H1 (cell line): ENCODE data around the gene RNF130. TPM values are rescaled to one million over a fixed set of nuclear protein-coding genes. Genes with fewer than 3 reads are reported as not detected.

Experiments used
- BCL11A ChIP-seq, 2 experiments: IDR thresholded peaks; one replicate each; pipeline ENCODE4 v1.6.1; 2011; ENCODE audit warnings: low read depth in 2 of 2, low read length in 2 of 2, mild to moderate bottlenecking in 2 of 2
- BRCA1 ChIP-seq: IDR thresholded peaks from 2 replicates; pipeline ENCODE4 v1.6.1; 2012; ENCODE audit warnings: low read depth, low read length, improper control_type of control experiment
- CHD1 ChIP-seq: IDR thresholded peaks from 2 replicates; pipeline ENCODE4 v1.6.1; 2012; ENCODE audit warnings: low read depth, low read length, improper control_type of control experiment
- KDM4A ChIP-seq: IDR thresholded peaks from one replicate; pipeline ENCODE4 v1.7.1; 2012; ENCODE audit warnings: low read depth, mild to moderate bottlenecking, moderate library complexity, low read length, inconsistent platforms; ENCODE audit not compliant: severe bottlenecking
- TAF1 ChIP-seq: IDR thresholded peaks from 2 replicates; pipeline ENCODE4 v1.6.1; 2011; ENCODE audit warnings: mild to moderate bottlenecking, low read depth, low read length
- TCF12 ChIP-seq: IDR thresholded peaks from 2 replicates; pipeline ENCODE4 v1.6.1; 2011; ENCODE audit warnings: low read depth, mild to moderate bottlenecking, low read length
- polyA plus RNA-seq, 7 experiments: library from polyadenylated mRNA; depleted of rRNA in 3 of 7; stranded (reverse) in 5 of 7; unstranded in 2 of 7; fragments of >200 nt in 5 of 7; fragments of 200-250 nt in 2 of 7; gene quantifications; 1 replicate in 5 of 7; 2 replicates in 1 of 7; 4 replicates in 1 of 7; pipeline versions ENCODE4 v1.2.1 to v1.2.3, GENCODE V29; 2011 to 2013; ENCODE audit warnings: missing spikeins in 2 of 7, mixed read lengths in 2 of 7
- total RNA-seq: library from RNA; stranded (reverse); fragmentation: NEBNext Ultra II Directional; extraction: Animal tissue kit (Norgen Biotek cat#: 25700); gene quantifications from 2 replicates; pipeline ENCODE4 v1.2.1, GENCODE V29; 2021

Gene RNF130
- total and polyA plus RNA-seq, 2 of the 8 experiments (the other 6 are each of a cell fraction or from before 2014, with no cell fraction given): 65.1 to 70.0 TPM

GRCh38 chr5:180046656-180047055 lies 24.9 kb downstream of the RNF130 start (continued):
- TF ChIP-seq TCF12 (no peak), BCL11A (IDR thresholded peaks at IDR 0.05; ENCODE audit: low read depth in 2 of 2, low read length in 2 of 2) (no peak), KDM4A (no peak), CHD1 (no peak), TAF1 (no peak), BRCA1 (no peak)
